ENCODE measurements around the gene C16orf74.

Gene C16orf74

DNA sequence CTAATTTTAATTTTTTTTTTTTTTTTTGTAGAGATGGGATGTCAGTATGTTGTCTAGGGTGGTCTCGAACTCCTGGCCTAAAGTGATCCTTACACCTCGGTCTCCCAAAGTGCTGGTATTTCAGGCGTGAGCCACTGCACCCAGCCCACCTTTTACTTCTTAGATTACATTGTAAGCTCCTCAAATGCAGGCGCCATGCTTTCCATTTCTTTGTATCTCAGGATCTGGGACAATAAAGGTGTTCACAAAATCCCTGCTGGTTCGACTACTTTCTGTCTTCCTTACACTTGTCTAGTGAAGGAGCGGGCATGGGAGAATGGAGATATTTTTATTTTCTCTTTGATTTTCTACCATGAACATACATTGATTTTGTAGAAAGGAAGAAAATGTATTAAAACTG lies 23.2 kb upstream of the C16orf74 start:
- no peak for DNase-seq

- no peak for DNase-seq
Observed at GRCh38 chr16:85773044-85773443, 22.1 kb upstream of the C16orf74 start.

DNA sequence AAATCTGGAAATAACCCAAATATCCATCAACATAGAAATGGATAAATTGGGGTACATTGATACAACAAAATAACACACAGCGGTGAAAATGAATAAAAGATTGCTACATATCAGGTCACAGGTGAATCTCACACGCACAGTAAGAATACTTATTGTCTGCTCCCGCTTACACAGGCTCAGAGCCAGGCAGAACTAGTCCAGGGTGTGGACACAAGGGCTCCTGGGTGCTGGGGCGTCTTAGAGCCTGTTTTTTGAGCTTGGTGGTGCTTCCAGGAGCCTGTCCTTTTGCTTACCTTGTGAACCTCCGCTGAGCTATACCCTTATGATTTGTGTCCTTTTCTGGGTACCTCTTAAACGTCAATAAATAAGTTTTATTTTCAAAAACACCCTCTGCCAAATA lies 19.8 kb upstream of the C16orf74 start:
- DNase-seq, result no peak

- DNase-seq, result no peak
Observed at GRCh38 chr16:85768199-85768598, 17.3 kb upstream of the C16orf74 start.

GRCh38 chr16:85767531-85767930 lies 16.6 kb upstream of the C16orf74 start:
- peak; percentile 95 for DNase-seq

- no peak for DNase-seq
Observed at GRCh38 chr16:85765767-85766166, 14.9 kb upstream of the C16orf74 start.

DNA sequence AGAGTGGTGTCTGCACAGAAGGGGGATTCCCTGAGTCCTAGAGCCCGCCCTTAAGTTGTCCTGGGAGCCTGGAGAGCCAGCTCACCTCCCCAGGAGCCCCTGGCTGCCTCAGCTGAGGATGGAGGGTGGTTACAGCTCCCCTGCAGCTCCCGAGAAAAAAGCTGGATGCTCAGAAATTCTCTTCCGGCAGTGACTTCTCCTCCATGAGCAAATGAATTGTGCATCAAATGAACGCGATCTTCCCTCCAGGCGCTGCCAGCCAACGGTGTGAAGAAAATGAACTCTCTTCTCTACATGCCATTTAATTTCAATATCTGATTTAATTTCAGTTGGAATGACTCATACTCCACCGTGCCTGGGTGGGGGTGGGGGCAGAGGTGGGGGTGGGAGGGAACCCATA lies 14.3 kb upstream of the C16orf74 start:
- no peak for DNase-seq

DNA sequence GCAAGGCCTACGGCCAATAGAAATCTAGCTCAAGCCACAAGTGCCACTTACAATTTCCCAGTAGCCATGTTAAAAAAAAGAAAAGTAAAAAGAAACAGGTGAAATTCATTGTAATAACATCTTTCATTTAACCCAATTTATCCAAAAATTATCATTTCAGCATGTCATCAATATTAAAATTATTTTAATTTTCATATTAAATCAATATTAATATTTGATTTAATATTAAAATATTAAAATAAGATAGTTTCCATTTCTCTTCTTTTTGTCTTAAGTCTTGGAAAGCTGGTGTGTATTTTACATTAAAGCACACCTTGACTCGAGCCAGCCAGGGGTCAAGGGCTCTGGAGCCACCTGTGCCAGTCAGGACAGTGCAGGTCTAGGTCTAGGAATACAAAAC lies 12.7 kb upstream of the C16orf74 start:
- no peak for DNase-seq

- DNase-seq, result no peak
Observed at GRCh38 chr16:85762970-85763369, 12.1 kb upstream of the C16orf74 start.

GRCh38 chr16:85761861-85762260 lies 11.0 kb upstream of the C16orf74 start:
- DNase-seq, result no peak

DNA sequence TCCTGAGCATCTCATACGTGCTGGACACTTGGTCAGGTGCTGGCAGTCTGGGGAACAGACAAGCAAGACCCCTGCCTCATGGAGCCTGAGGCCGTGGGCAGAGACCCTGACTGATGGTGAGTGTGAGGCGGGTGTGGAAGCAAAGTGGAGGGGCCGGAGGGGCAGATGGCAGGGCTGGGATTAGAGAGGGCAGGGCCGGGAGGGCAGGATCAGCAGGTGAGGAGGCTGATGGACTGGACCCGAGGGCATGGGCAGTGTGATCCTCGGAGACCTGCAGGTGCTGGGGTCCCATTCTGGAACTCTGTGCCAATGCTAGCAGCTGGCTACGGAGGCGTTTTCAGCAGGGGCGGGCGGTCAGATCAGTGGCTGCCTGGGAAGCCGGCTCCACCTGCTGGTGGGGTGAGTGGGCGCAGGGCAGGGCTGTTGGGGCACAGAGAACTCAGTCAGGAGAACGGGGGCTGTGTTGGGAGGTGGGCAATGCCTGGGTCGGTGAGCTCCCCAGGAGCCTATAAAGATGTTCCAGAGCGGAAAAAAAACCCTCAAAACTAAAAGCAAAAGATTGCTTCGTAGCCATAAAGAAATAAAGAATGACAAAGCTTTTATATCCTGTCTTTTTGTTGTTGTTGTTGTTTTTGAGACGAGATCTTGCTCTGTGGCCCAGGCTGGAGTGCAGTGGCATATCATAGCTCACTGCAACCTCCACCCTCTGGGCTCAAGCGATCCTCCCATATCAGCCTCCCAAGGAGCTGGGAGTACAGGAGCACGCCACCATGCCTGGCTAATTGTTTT lies 8.9 kb upstream of the C16orf74 start:
- DNase-seq, result no peak

DNA sequence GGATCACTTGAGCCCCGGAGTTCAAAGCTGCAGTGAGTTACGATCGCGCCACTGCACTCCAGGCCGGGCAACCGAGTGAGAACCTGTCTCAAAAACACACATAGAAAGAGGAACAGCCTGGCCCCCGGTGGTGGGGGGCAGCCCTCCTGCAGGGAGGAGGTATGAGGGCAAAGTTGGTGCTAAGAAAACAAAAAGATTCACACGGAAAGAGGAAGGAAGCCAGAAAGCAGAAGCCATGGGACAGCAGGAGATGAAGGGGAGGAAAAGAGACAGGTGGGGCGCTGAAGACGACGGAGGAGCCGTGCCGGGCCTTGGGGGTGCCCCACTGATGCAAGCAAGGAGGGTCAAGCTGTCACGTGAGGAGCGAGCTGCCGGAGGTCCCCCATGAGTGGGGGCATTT lies 8.2 kb upstream of the C16orf74 start:
- no peak for DNase-seq

DNA sequence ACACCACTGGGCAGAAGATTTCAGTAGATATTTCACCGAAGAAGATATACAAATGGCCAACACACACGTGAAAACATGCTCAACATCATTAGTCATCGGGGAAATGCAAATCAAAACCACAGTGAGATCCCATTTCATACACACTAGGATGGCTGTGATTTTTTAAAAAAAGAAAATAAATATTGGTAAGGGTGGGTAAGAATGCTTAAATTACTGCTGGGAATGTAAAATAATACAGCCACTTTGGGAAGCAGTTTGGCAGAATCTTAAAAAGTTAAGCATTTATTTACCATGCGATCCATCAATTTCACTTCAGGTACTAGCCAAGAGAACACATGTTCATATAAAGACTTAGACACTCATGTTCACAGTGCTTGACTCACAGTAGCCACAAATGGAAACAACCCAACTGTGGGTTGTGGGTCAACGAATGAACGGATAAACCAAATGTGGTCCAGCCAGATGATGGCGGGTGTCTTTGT lies 6.5 kb upstream of the C16orf74 start:
- peak; percentile 76 for DNase-seq

- DNase-seq, result no peak
Observed at GRCh38 chr16:85755929-85756768, 5.3 kb upstream of the C16orf74 start.

DNA sequence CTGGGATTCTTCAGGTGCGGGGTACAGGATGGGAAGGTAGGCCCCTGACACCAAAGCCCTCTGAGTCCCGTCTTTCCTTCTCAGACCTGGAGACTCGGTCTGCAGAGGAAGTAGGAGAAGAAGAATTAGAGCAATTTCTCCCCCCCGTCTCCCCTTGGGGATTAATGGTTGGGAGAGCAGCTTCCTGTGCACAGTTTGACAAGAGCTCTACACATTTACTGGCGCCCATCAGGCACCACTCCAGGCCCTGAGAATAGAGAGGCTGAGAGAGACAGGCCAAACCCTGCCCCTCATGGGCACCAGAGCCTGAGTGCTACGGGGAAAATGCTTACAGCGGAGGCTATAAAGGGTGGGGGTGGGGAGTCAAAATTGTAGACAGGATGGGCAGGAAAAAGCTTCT lies 3.5 kb upstream of the C16orf74 start:
- peak; percentile 30 for DNase-seq

GRCh38 chr16:85753976-85754375 lies 3.1 kb upstream of the C16orf74 start:
- DNase-seq, result no peak

- no peak for DNase-seq
Observed at GRCh38 chr16:85753559-85753958, 2.7 kb upstream of the C16orf74 start.

DNA sequence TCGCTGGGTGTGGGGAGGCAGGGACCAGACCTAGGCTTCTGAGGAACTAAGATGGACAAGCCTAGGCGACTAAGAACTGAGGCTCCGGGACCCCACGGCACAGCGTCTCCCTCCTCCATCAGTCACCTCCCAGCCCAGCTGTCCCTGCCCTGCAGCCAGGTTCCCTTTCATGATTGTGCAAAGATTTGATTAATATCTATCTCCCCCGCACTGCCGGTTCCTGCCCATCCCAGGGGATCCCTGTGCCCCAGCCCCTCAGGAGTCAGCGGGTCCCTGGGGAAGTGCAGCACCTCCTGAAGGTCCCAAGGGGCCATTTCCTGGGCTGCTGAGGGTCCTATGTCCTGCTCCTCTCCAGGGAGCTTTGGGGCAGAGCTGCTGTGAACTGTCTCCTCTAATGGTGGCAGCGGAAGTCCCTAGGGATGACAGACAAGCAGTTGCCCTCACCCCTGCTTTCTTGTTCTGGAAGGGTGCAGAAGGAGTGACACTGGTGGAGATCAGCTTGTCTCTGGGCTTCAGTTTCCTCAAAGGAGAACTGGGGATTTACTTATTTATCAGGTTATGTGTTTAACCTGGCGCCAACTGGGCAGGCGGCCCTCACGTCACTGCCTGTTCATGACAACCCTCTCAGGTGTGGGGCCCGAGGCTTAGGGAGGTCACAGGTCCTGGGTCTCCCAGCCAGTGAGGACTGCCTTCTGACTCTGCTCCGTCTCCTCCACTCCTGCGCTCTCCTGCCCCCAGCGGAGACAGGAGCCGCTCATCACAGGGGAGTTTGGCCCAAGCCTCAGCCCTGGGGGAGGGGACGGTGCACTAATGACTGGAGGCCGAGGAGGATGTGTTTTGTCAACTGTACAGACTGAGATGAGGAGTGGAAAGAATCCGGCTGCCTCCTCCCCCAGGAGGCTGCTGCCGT lies 1.9 kb upstream of the C16orf74 start:
- peak; percentile 67 for DNase-seq

DNA sequence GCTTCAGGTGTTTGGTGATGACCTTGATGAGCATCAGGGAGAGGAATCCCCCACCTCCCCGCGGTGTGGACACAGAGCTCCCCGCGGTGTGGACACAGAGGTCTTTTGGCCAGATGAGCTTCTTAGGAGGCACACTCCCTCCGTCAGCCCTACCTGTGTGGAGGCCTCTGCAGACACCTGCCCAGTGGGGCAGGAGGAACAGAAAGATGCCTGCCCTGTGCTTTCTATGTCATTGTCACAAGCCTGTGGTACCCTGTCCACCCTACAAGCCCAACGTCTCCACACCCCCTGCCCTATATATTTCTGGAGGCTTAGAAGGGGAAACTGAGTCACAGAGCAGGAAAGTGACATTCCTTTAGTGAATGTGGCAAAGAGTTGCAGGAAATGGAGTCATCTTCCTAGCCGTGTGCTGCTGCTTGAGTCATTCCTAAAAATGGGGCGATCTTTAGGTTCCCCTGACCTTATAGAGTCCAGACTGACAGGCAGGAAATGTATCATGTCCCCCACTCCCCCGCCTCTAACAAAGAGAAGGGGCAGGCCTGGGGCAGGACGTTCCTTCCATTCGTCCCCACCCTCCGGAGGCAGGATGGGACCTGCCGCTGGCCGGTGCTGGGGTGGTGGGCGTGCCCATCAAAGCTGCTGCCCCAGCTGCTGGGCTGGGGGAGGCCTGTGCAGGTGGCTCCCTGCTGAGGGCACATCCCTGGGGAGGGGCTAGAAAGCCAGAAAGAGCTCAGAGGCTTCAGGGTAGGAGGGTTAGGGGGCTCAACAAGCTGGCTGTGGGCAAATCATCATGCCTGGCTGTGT lies 1.0 kb upstream of the C16orf74 start:
- DNase-seq, result peak; percentile 55

GRCh38 chr16:85750146-85750826 lies 610 bp downstream of the C16orf74 start:
- peak; percentile 55 for DNase-seq

GRCh38 chr16:85749771-85750145 lies 1.1 kb downstream of the C16orf74 start:
- DNase-seq, result no peak
